ENCODE measurements around the gene RASGRP4. TPM values are rescaled to one million over a fixed set of nuclear protein-coding genes. Genes with fewer than 3 reads are reported as not detected.

The RASGRP4 gene
- total and polyA plus RNA-seq, 2 donors (not counting 1 experiment from before 2014, with no cell fraction given), result not detected

DNA sequence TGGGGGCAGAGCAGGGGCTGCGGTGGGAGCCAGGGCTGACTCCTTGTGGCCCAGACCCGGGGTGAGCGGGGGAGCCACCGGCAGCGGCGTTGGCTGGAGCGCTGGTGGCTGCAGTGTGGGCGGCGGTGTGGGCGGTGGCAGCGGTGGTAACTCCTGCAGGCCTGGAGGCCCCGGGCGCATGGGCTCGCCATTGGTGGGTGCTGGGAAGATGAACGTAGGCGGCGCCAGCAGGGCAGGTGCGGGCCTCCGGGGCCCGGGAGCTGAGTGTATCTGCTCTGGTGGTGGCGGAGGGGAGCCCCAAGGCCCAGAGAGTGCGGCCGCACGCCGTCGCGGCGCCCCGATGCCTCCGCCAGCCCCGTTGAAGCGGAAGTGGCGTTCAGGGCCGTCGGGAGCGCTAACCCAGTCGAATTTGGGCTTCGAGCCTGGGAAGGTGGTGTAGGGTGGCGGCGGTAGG, 40.2 kb downstream of the RASGRP4 start:
- H3K27me3 ChIP-seq (ENCODE audit: control insufficient read depth, insufficient read depth, low read length), result no peaks in the 10 kb centered on the region
- no peak for DNase-seq (ENCODE audit: low read depth in 2 of 2)
- TF ChIP-seq, protein P1, sequence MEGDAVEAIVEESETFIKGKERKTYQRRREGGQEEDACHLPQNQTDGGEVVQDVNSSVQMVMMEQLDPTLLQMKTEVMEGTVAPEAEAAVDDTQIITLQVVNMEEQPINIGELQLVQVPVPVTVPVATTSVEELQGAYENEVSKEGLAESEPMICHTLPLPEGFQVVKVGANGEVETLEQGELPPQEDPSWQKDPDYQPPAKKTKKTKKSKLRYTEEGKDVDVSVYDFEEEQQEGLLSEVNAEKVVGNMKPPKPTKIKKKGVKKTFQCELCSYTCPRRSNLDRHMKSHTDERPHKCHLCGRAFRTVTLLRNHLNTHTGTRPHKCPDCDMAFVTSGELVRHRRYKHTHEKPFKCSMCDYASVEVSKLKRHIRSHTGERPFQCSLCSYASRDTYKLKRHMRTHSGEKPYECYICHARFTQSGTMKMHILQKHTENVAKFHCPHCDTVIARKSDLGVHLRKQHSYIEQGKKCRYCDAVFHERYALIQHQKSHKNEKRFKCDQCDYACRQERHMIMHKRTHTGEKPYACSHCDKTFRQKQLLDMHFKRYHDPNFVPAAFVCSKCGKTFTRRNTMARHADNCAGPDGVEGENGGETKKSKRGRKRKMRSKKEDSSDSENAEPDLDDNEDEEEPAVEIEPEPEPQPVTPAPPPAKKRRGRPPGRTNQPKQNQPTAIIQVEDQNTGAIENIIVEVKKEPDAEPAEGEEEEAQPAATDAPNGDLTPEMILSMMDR (conservative IDR thresholded peaks at IDR 0.05 in 1 of 2, IDR thresholded peaks at IDR 0.05 in 1 of 2; ENCODE audit: low read depth in 1 of 2, low read length in 2 of 2), result no peak
- TF ChIP-seq EZH2 (IDR thresholded peaks at IDR 0.05; ENCODE audit: low read length, missing control alignments), result no peak
- peaks cover 13% of the 10 kb centered on the region for H3K36me3 ChIP-seq (ENCODE audit: control insufficient read depth, insufficient read depth, low read length)
- H3K9ac ChIP-seq (ENCODE audit: insufficient read depth, low read length), result no peak overlapping the region
- peaks cover 6% of the 10 kb centered on the region for H3K4me1 ChIP-seq (ENCODE audit: control insufficient read depth, extremely low read depth, insufficient read depth, low read length)
- H3K4me2 ChIP-seq (ENCODE audit: extremely low read depth, insufficient read depth, low read length), result no peak overlapping the region
- H4K20me1 ChIP-seq (ENCODE audit: control insufficient read depth, extremely low read depth, insufficient read depth, low read length), result no peaks in the 10 kb centered on the region
- H3K79me2 ChIP-seq (ENCODE audit: control insufficient read depth, insufficient read depth, low read length), result peaks cover 14% of the 10 kb centered on the region
- H2AFZ ChIP-seq (ENCODE audit: low read length), result no peak overlapping the region
- H3K4me3 ChIP-seq (replicated peaks in 1 of 4; ENCODE audit: control extremely low read depth in 1 of 4, insufficient read depth in 1 of 4, low read depth in 3 of 4, low read length in 4 of 4), result no peak overlapping the region
- no peak overlapping the region for H3K27ac ChIP-seq (ENCODE audit: insufficient read depth, low read length)
- H3K9me3 ChIP-seq (ENCODE audit: control insufficient read depth, insufficient read depth, low read depth, low read length), result no peaks in the 10 kb centered on the region

DNA sequence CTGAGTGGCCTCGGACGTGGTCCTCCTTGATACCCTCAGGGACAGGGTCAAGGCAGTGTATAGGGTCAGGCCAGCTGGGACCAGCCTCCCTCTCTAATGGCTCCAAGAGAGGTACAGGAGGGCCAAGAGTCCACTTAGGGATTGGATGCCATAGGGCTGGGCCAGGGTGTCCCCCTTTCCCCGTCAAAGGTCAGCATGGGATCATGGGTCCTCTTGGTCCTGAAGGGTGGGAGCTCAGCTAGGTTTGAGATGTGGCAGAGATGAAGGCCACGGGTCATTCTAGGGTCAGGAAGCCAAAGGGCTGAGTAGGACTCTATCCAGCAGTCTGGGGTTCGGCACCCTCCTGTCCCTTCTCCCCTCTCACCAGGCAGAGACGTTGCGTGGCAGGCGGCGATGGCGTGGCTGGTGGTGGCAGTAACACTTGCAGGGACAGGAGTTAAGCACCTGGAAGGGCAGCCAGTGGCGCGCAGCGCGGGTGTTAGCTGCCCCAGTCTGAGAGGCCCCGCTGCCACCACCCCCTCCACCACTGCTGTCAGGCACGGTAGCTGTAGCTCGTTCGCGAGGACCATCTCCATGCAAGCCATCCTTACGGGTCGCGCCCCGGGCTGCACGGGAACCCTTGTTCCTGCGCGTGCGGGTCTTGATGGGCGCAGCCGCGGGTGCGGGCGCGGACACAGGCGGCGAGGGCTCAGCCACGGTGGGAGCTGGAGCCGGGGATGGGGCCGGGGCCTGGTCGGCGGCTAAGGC, 40.8 kb downstream of the RASGRP4 start:
- H3K27me3 ChIP-seq (ENCODE audit: control insufficient read depth, insufficient read depth, low read length), result no peaks in the 10 kb centered on the region
- H4K20me1 ChIP-seq (ENCODE audit: control insufficient read depth, extremely low read depth, insufficient read depth, low read length), result no peaks in the 10 kb centered on the region
- H3K27ac ChIP-seq (ENCODE audit: insufficient read depth, low read length), result no peak overlapping the region
- no peak overlapping the region for H2AFZ ChIP-seq (ENCODE audit: low read length)
- H3K4me1 ChIP-seq (ENCODE audit: control insufficient read depth, extremely low read depth, insufficient read depth, low read length), result peaks cover 6% of the 10 kb centered on the region
- DNase-seq (ENCODE audit: low read depth in 2 of 2), result no peak
- TF ChIP-seq EZH2 (IDR thresholded peaks at IDR 0.05; ENCODE audit: low read length, missing control alignments), result no peak
- TF ChIP-seq, protein P1 (conservative IDR thresholded peaks at IDR 0.05 in 1 of 2, IDR thresholded peaks at IDR 0.05 in 1 of 2; ENCODE audit: low read depth in 1 of 2, low read length in 2 of 2), result no peak
- H3K9ac ChIP-seq (ENCODE audit: insufficient read depth, low read length), result no peak overlapping the region
- peaks cover 13% of the 10 kb centered on the region for H3K36me3 ChIP-seq (ENCODE audit: control insufficient read depth, insufficient read depth, low read length)
- H3K4me2 ChIP-seq (ENCODE audit: extremely low read depth, insufficient read depth, low read length), result no peak overlapping the region
- H3K4me3 ChIP-seq (replicated peaks in 1 of 4; ENCODE audit: control extremely low read depth in 1 of 4, insufficient read depth in 1 of 4, low read depth in 3 of 4, low read length in 4 of 4), result no peak overlapping the region
- H3K9me3 ChIP-seq (ENCODE audit: control insufficient read depth, insufficient read depth, low read depth, low read length), result no peaks in the 10 kb centered on the region
- peaks cover 11% of the 10 kb centered on the region for H3K79me2 ChIP-seq (ENCODE audit: control insufficient read depth, insufficient read depth, low read length)

DNA sequence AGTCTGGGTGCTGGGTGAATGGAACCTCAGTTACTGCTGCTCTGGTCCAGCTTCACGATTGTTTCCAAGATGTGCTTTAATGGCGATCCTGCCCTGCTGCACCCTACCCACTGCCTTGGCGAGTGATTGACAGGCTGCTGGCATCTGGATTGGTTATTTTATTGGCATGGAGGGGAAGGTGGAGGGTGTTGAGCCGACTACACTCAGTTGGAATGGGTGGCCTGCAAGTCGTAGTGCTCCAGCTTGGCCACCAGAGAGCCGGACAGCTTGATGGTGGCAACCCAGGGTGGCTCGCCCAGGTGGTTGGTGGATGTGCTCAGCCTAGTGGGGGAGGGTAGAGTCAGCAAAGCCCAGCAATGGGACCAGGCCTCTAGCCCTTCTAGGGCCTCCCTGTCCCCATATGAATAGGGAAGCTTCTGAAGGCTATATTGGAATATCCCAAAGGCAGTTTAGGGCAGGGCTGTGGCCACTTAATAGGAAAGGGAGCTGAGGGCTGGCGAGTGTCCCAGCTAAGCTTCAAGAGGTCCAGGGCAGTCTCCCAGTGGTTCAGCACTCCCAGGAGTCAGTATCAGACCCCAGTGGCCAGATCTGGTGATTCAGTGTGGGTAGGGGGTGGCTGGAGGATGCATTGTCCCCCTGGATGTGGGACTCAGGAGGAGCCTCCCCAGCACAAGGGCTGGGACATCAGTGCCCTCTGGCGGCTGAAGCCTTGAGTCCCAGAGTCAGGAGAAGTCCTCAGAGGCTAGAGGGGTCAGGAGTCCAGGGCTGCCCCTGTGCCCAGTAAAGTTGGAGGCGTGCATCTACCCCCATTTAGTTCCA, 41.6 kb downstream of the RASGRP4 start:
- no peak for TF ChIP-seq EZH2 (IDR thresholded peaks at IDR 0.05; ENCODE audit: low read length, missing control alignments)
- TF ChIP-seq, protein P1 (conservative IDR thresholded peaks at IDR 0.05 in 1 of 2, IDR thresholded peaks at IDR 0.05 in 1 of 2; ENCODE audit: low read depth in 1 of 2, low read length in 2 of 2), result peak; percentile 8 to 50
- H3K4me3 ChIP-seq (replicated peaks in 1 of 4; ENCODE audit: control extremely low read depth in 1 of 4, insufficient read depth in 1 of 4, low read depth in 3 of 4, low read length in 4 of 4), result no peak overlapping the region
- H3K4me2 ChIP-seq (ENCODE audit: extremely low read depth, insufficient read depth, low read length), result no peak overlapping the region
- H2AFZ ChIP-seq (ENCODE audit: low read length), result no peak overlapping the region
- H3K36me3 ChIP-seq (ENCODE audit: control insufficient read depth, insufficient read depth, low read length), result peaks cover 14% of the 10 kb centered on the region
- H3K79me2 ChIP-seq (ENCODE audit: control insufficient read depth, insufficient read depth, low read length), result peaks cover 6% of the 10 kb centered on the region
- no peaks in the 10 kb centered on the region for H3K27me3 ChIP-seq (ENCODE audit: control insufficient read depth, insufficient read depth, low read length)
- no peak overlapping the region for H3K27ac ChIP-seq (ENCODE audit: insufficient read depth, low read length)
- peak; percentile 28 to 40 for DNase-seq (ENCODE audit: low read depth in 2 of 2)
- H3K9ac ChIP-seq (ENCODE audit: insufficient read depth, low read length), result no peak overlapping the region
- H3K4me1 ChIP-seq (ENCODE audit: control insufficient read depth, extremely low read depth, insufficient read depth, low read length), result peaks cover 2% of the 10 kb centered on the region
- H3K9me3 ChIP-seq (ENCODE audit: control insufficient read depth, insufficient read depth, low read depth, low read length), result no peaks in the 10 kb centered on the region
- no peaks in the 10 kb centered on the region for H4K20me1 ChIP-seq (ENCODE audit: control insufficient read depth, extremely low read depth, insufficient read depth, low read length)
